Right atrium auricular region (tissue), 2 donors: ENCODE results near the gene ELFN1. TPM values are rescaled to one million over a fixed set of nuclear protein-coding genes. Genes with fewer than 3 reads are reported as not detected.

Experiments
- DNase-seq: peaks from one replicate; pipeline ENCODE4 v3.0.0-alpha.2; 2019; ENCODE audit warnings: low spot score
- H3K27ac ChIP-seq, 2 donors: fragments of 200-600 bp; sonication (generic); 1 replicate in 1 of 2; 2 replicates in 1 of 2; pipeline ENCODE4 v1.5.1; 2016 to 2019
- H3K27me3 ChIP-seq, 2 donors: fragments of 200-600 bp; sonication (generic); one replicate each; pipeline versions ENCODE4 v1.5.1 to v1.6.0; 2017 to 2019
- H3K36me3 ChIP-seq: fragments of 200-600 bp; sonication (generic); one replicate; pipeline ENCODE4 v1.5.1; 2016
- H3K4me1 ChIP-seq, 2 donors: fragments of 200-600 bp; sonication (generic); one replicate each; pipeline versions ENCODE4 v1.5.1 to v1.6.0; 2017 to 2019
- H3K4me3 ChIP-seq, 2 donors: fragments of 200-600 bp; sonication (generic); 1 replicate in 1 of 2; 2 replicates in 1 of 2; pipeline ENCODE4 v1.5.1; 2017 to 2019; ENCODE audit warnings: mild to moderate bottlenecking in 1 of 2, moderate library complexity in 1 of 2
- H3K9me3 ChIP-seq, 2 donors: fragments of 200-600 bp; sonication (generic); one replicate each; pipeline ENCODE4 v1.5.1; 2019
- CTCF ChIP-seq, 2 donors: fragments of 200-600 bp; sonication (generic); IDR thresholded peaks; one replicate each; pipeline ENCODE4 v1.5.1; 2019; ENCODE audit warnings: antibody characterized with exemption in 2 of 2
- total RNA-seq, 2 donors: library from RNA; depleted of rRNA; stranded (reverse); fragments of >200 nt; gene quantifications; one replicate each; pipeline ENCODE4 v1.1.0, GENCODE V29; 2016

Gene ELFN1
- total RNA-seq, 2 donors from 2014 or later: 6.5 to 15.3 TPM

DNA sequence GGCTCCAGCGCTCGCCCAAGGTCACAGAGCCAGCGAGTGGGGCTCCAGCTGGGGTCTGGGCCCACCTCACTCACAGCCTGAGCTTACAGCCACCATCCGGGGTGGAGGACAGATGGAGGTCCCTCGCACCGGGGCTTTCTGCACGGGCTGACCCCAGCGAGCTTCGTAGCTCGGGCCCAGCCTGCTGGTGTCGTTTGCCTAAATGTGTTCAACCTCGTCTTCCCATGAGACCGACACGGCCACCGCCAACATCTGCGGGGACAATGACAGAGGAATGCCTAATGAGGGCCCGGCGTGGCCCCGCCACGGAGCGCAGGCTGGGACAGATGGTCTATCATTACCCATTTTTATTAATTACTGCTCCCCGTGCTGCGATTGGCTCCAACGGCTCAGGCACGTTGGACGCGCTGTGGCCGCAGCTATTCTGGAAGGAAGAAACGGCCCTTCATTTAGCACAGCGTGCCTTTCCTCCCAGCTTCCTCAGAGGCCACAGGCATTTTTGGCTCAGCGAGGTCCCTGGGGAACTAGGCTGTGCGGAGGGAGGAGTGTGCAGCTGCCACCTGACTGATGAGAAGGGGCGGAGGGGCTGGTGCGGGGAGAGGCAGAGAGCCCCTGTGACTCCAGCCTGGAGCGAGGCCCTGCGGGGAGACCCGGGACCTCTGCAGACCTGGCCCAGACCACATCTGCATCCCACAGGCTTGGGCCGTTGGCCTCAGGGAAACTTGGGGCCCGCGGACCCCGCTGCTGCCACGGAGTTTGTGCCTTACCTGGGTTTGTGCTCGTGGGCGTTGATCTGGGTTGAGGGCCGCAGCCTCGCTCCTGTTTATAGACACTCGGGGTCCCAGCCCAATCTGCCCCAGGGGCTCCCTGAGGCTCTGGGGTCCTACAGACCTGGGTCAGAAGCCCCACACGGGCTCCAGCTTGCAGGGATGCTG is 22.9 kb upstream of the ELFN1 start:
- H3K27ac ChIP-seq: peak overlapping the region; percentile 74 to 79

GRCh38 chr7:1647961-1648672 is 22.0 kb upstream of the ELFN1 start:
- TF ChIP-seq CTCF (IDR thresholded peaks at IDR 0.05): no peak
- DNase-seq: peak; percentile 65
- Histone ChIP-seq H3K4me3 (no peak overlapping the region), H3K36me3 (no peaks in the 10 kb centered on the region), H3K27ac (peak overlapping the region; percentile 74 to 79), H3K27me3 (no peaks in the 10 kb centered on the region), H3K4me1 (peaks cover 0 to 25% of the 10 kb centered on the region in 2 donors), H3K9me3 (no peaks in the 10 kb centered on the region)

More for the DNA sequence above, 22.9 kb upstream of the ELFN1 start:
- no peaks in the 10 kb centered on the region for H3K9me3 ChIP-seq
- no peak overlapping the region for H3K4me3 ChIP-seq
- H3K36me3 ChIP-seq: no peaks in the 10 kb centered on the region
- no peak for DNase-seq
- H3K27me3 ChIP-seq: no peaks in the 10 kb centered on the region
- no peak for TF ChIP-seq CTCF (IDR thresholded peaks at IDR 0.05)
- H3K4me1 ChIP-seq: peaks cover 0 to 25% of the 10 kb centered on the region in 2 donors

DNA sequence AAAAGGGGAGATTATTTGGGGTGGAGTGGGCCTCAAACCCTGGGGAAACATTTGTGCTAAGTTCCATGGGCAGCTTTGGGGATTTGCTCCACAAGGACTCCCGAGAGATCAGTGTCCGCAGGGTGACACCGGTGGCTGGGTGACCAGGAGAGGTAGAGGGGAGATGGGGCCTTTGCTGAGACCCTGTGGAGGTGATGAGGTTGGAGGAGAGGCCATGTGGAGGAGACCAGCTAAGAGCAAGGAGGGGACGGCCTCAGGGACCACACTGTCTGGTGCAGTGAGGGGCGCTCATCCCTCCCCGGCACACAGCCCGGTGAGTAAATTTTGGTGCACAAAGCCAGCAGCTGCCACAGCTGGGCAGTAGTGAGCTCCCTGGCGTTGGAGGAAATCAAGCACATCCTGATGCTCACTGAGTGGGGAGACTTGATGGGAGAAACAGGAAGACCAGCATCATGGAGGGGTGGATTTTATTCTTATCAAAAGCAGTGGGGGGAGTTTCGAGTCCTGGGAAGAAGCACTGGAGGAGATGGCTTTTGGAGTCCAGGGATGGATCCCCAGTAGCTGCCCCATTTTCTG is 20.2 kb upstream of the ELFN1 start:
- Histone ChIP-seq H3K36me3 (no peaks in the 10 kb centered on the region), H3K27ac (no peak overlapping the region), H3K9me3 (no peaks in the 10 kb centered on the region), H3K4me3 (no peak overlapping the region), H3K4me1 (peaks cover 0 to 25% of the 10 kb centered on the region in 2 donors), H3K27me3 (no peaks in the 10 kb centered on the region)
- TF ChIP-seq CTCF (IDR thresholded peaks at IDR 0.05): no peak
- no peak for DNase-seq

GRCh38 chr7:1650363-1651030 is 19.6 kb upstream of the ELFN1 start:
- no peak for DNase-seq
- Histone ChIP-seq H3K36me3 (no peaks in the 10 kb centered on the region), H3K9me3 (no peaks in the 10 kb centered on the region), H3K27ac (no peak overlapping the region), H3K4me1 (peaks cover 0 to 25% of the 10 kb centered on the region in 2 donors), H3K4me3 (no peak overlapping the region), H3K27me3 (no peaks in the 10 kb centered on the region)
- no peak for TF ChIP-seq CTCF (IDR thresholded peaks at IDR 0.05)

GRCh38 chr7:1651031-1651446 is 19.0 kb upstream of the ELFN1 start:
- Histone ChIP-seq H3K4me3 (no peak overlapping the region), H3K4me1 (peaks cover 0 to 25% of the 10 kb centered on the region in 2 donors), H3K9me3 (no peaks in the 10 kb centered on the region), H3K27ac (no peak overlapping the region), H3K27me3 (no peaks in the 10 kb centered on the region), H3K36me3 (no peaks in the 10 kb centered on the region)
- no peak for TF ChIP-seq CTCF (IDR thresholded peaks at IDR 0.05)
- DNase-seq: no peak
